Lower leg skin (tissue), 4 donors: Measurements from ENCODE around the gene FLT3. TPM values are rescaled to one million over a fixed set of nuclear protein-coding genes. Genes with fewer than 3 reads are reported as not detected.
"Not testable (repeated sequence)": the region's sequence is repeated elsewhere in the genome, so short reads cannot be mapped to it uniquely, and the experiment has no call there.

Source experiments
- DNase-seq, 2 donors: peaks; one replicate each; pipeline ENCODE4 v3.0.0-alpha.2; 2019; ENCODE audit warnings: low spot score in 2 of 2
- H3K4me3 ChIP-seq: fragments of 200-600 bp; sonication (generic); 2 replicates; pipeline ENCODE4 v1.5.1; 2017; ENCODE audit warnings: mild to moderate bottlenecking, low read depth; ENCODE audit not compliant: poor library complexity, severe bottlenecking
- CTCF ChIP-seq, 3 donors: fragments of 450-650 bp; IDR thresholded peaks; one replicate each; pipeline ENCODE4 v1.5.1; 2016; ENCODE audit warnings: antibody characterized with exemption in 3 of 3, mild to moderate bottlenecking in 3 of 3, moderate library complexity in 2 of 3
- POLR2A ChIP-seq, 2 donors: fragments of 450-650 bp; IDR thresholded peaks; one replicate each; pipeline ENCODE4 v1.6.1; 2016 to 2017; ENCODE audit warnings: antibody characterized with exemption in 2 of 2, mild to moderate bottlenecking in 1 of 2, moderate library complexity in 1 of 2
- WGBS, 2 donors: methylation state at CpG; one replicate each; pipeline ENCODE4 v1.1.5; 2018; 5-methylcytosine and 5-hydroxymethylcytosine counted together
- intact Hi-C: fragments of 100-400 bp; cut with DNase I; formaldehyde crosslinking; loops from one replicate; pipeline ENCODE4 v1.15.0; 2023; ENCODE audit warnings: low total_unique reads
- total RNA-seq, 4 donors: library from RNA; depleted of rRNA; stranded (reverse); fragments of >200 nt; gene quantifications; one replicate each; pipeline ENCODE4 v1.1.0, GENCODE V29; 2016

FLT3 gene
- total RNA-seq, 4 donors from 2014 or later, result 0.72 to 1.3 (median 0.89) TPM

- 53 to 67% methylated on average over 3 of the region's 3 CpGs for WGBS, 2 donors
- intact Hi-C loops, result no loop called here
- TF ChIP-seq POLR2A (IDR thresholded peaks at IDR 0.05) (no peak), CTCF (IDR thresholded peaks at IDR 0.05) (no peak)
- DNase-seq, result no peak
- H3K4me3 ChIP-seq, result no peak overlapping the region
These were observed 2.9 kb downstream of the FLT3 start for GRCh38 chr13:28097503-28097902.

GRCh38 chr13:28094306-28094705, 6.1 kb downstream of the FLT3 start:
- DNase-seq, result no peak
- no peak for TF ChIP-seq CTCF (IDR thresholded peaks at IDR 0.05)
- no peak for TF ChIP-seq POLR2A (IDR thresholded peaks at IDR 0.05)
- intact Hi-C loops, result no loop called here
- H3K4me3 ChIP-seq, result no peak overlapping the region
- 64 to 68% methylated on average over 4 of the region's 4 CpGs for WGBS, 2 donors

- WGBS, 2 donors, result 47 to 49% methylated on average over 5 of the region's 5 CpGs
- intact Hi-C loops, result no loop called here
- TF ChIP-seq CTCF (IDR thresholded peaks at IDR 0.05), result no peak
- TF ChIP-seq POLR2A (IDR thresholded peaks at IDR 0.05), result no peak
- H3K4me3 ChIP-seq, result no peak overlapping the region
- no peak for DNase-seq
These were observed 6.5 kb downstream of the FLT3 start for GRCh38 chr13:28093881-28094280.

- no peak overlapping the region for H3K4me3 ChIP-seq
- intact Hi-C loops, result no loop called here
- TF ChIP-seq POLR2A (IDR thresholded peaks at IDR 0.05), result no peak
- no peak for TF ChIP-seq CTCF (IDR thresholded peaks at IDR 0.05)
- WGBS, 2 donors, result 60 to 80% methylated on average over 2 of the region's 2 CpGs
- DNase-seq, result no peak
These were observed 7.9 kb downstream of the FLT3 start for GRCh38 chr13:28092431-28092830.

- TF ChIP-seq CTCF (IDR thresholded peaks at IDR 0.05), result no peak
- no peak for TF ChIP-seq POLR2A (IDR thresholded peaks at IDR 0.05)
- H3K4me3 ChIP-seq, result no peak overlapping the region
- 53 to 59% methylated on average over 1 of the region's 1 CpG for WGBS, 2 donors
- no peak for DNase-seq
- intact Hi-C loops, result no loop called here
These were observed 11.3 kb downstream of the FLT3 start for GRCh38 chr13:28089065-28089464.

GRCh38 chr13:28077820-28078219, 22.6 kb downstream of the FLT3 start:
- intact Hi-C loops, DNase-seq, H3K4me3 ChIP-seq: not testable (repeated sequence)
- 74 to 88% methylated on average over 2 of the region's 2 CpGs for WGBS, 2 donors
